GM10847 (cell line): ENCODE results near the gene STUB1.

Source experiments
- POLR2A ChIP-seq: IDR thresholded peaks from 2 replicates; pipeline ENCODE4 v1.6.1; 2011; ENCODE audit not compliant: insufficient read length; ENCODE audit errors: extremely low read depth

The STUB1 gene

GRCh38 chr16:678209-678857 is 1.9 kb upstream of the STUB1 start:
- no peak for TF ChIP-seq POLR2A

GRCh38 chr16:678858-679813 is 1.1 kb upstream of the STUB1 start:
- no peak for TF ChIP-seq POLR2A

- no peak for TF ChIP-seq POLR2A
Observed at GRCh38 chr16:680625-680945, 375 bp downstream of the STUB1 start.

GRCh38 chr16:680967-681745 is 946 bp downstream of the STUB1 start:
- no peak for TF ChIP-seq POLR2A

- no peak for TF ChIP-seq POLR2A
Observed at GRCh38 chr16:681746-682427, 1.7 kb downstream of the STUB1 start.

- TF ChIP-seq POLR2A: no peak
Observed at GRCh38 chr16:682493-683395, 2.5 kb downstream of the STUB1 start.

GRCh38 chr16:683396-684070 is 3.3 kb downstream of the STUB1 start:
- no peak for TF ChIP-seq POLR2A

GRCh38 chr16:684071-684794 is 4.0 kb downstream of the STUB1 start, which contains the start of gene JMJD8:
Gene JMJD8, minus strand, starts transcription at chr16:684334. Its CDS starts 15 bp downstream, at chr16:684319.
- peak; percentile 90 for TF ChIP-seq POLR2A

GRCh38 chr16:684961-685696 is 4.9 kb downstream of the STUB1 start:
- no peak for TF ChIP-seq POLR2A

GRCh38 chr16:685967-686366 is 5.8 kb downstream of the STUB1 start:
- no peak for TF ChIP-seq POLR2A

GRCh38 chr16:686459-687260 is 6.5 kb downstream of the STUB1 start:
- no peak for TF ChIP-seq POLR2A
